Parietal lobe (tissue), 2 donors: ENCODE measurements around the gene P2RY14. TPM values are rescaled to one million over a fixed set of nuclear protein-coding genes. Genes with fewer than 3 reads are reported as not detected.

Source experiments
- small RNA-seq: library from RNA; depleted of rRNA; stranded (forward); fragments of <200 nt; gene quantifications from one replicate; pipeline ENCODE3, GENCODE V24; 2014; ENCODE audit warnings: low replicate concordance
- total RNA-seq: library from RNA; depleted of rRNA; stranded (reverse); fragments of >200 nt; gene quantifications from one replicate; pipeline ENCODE4 v1.2.3, GENCODE V29; 2014

P2RY14 gene
- total RNA-seq: 0.31 TPM

GRCh38 chr3:151278230-151278629 lies at the start of gene P2RY14:
Gene P2RY14 (minus strand): TSS chr3:151278542. CDS start chr3:151214316, 64,226 bp downstream.

GRCh38 chr3:151316267-151316991 lies 38.1 kb upstream of the P2RY14 start, which contains the start of gene GPR87:
Gene GPR87 (minus strand): TSS chr3:151316820. CDS start chr3:151300100, 16,720 bp downstream.

GRCh38 chr3:151203051-151203420 lies 75.3 kb downstream of the P2RY14 start, which contains the start of gene GPR171:
Gene GPR171 (minus strand): TSS chr3:151203216. CDS start chr3:151199386, 3,830 bp downstream.

Small RNA genes lying within 50 kb of the gene (small RNA-seq; reads per million reads assigned to genes)
- gene RNA5SP145: not detected

Other genes starting within 250 kb of the P2RY14 start
- 21.0 TPM for gene MED12L, start 192.9 kb downstream of the P2RY14 start, total RNA-seq
- not detected for gene GPR171, start 75.3 kb downstream of the P2RY14 start, total RNA-seq
- not detected for gene GPR87, start 38.3 kb upstream of the P2RY14 start, total RNA-seq
- 2.2 TPM for gene P2RY13, start 51.0 kb upstream of the P2RY14 start, total RNA-seq
- gene P2RY12, start 106.2 kb upstream of the P2RY14 start, total RNA-seq: 21.9 TPM
- gene IGSF10, start 182.5 kb upstream of the P2RY14 start, total RNA-seq: 1.9 TPM